ENCODE results near the gene KNSTRN.

Gene KNSTRN

DNA sequence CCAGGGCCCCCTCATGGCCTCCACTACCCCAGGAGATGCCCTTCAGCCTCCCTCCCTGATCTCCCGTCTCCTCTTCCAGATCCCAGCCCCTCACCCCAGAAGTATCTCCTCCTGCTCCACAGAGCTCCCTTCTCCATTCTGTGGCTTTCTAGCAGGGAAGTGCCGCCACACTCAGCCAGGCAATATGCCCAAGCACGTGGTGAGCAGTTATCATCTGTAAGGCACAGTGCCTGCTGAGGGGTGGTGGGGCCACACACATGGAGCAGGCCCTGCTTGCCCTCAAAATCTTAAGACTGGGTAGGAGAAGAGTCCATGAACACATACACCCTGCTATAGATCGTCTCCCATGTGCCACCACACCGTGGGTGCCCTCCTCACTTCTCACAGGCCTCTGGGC, 34.0 kb upstream of the KNSTRN start:
- Histone ChIP-seq H3K9ac (ENCODE audit: low read length) (peak overlapping the region; percentile 56), H3K27ac (ENCODE audit: low read depth, low read length) (peak overlapping the region; percentile 21), H3K27me3 (ENCODE audit: control insufficient read depth, insufficient read depth, low read length) (no peaks in the 10 kb centered on the region), H3K36me3 (ENCODE audit: control insufficient read depth, insufficient read depth, low read length) (no peaks in the 10 kb centered on the region), H3K4me1 (ENCODE audit: control insufficient read depth, insufficient read depth, low read length) (peaks cover 4% of the 10 kb centered on the region), H3K4me3 (ENCODE audit: low read length) (no peak overlapping the region)

DNA sequence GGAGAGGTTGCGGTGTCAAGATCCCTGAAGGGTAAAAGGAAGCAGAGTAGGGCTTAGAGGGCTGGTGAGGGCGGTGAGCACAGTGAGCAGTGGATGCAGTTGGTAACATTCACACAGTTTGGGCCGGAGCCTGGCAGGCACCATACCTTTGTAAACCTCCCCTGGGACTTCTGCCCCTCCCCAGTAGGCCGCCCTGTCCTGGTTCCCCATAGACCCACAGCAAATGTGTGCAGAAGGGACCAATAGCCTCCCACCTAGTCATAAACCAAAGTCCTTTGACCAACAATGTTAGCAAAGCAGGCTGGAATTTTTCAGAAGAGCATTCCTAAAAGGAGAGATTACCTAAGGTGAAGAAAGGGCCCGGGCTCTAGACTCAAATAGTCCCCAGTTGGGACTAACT, 33.4 kb upstream of the KNSTRN start:
- Histone ChIP-seq H3K27me3 (ENCODE audit: control insufficient read depth, insufficient read depth, low read length) (no peaks in the 10 kb centered on the region), H3K4me3 (ENCODE audit: low read length) (no peak overlapping the region), H3K9ac (ENCODE audit: low read length) (no peak overlapping the region), H3K36me3 (ENCODE audit: control insufficient read depth, insufficient read depth, low read length) (no peaks in the 10 kb centered on the region), H3K4me1 (ENCODE audit: control insufficient read depth, insufficient read depth, low read length) (no peaks in the 10 kb centered on the region), H3K27ac (ENCODE audit: low read depth, low read length) (no peak overlapping the region)

DNA sequence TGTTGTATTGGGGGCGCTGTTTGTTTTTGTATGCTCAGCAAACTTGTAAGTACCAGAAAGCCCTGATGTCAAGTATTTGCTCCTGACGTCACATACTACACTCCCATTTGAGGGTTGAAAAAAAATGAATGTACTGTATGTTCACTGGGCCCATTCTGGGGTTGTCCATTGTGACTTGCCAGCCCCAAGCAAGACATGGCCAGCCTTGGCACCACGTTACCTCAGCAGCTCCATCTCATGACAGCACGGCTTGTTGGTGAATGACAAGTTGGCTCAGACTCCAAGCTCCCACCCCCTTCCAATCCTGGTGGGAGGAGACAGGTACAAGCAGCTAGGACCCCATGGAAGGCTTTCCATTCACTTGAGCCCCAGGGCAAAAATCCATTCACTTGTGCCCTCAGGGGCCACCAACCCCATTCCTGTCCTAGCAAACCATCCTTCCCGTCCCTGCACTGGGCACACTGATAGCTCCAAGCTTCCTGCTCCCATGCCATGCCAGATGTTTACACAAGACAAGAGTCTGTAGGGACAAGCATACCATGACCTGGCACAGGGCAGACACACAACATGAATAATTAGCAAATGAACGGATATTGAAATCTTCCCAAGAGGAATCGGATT, 30.1 kb upstream of the KNSTRN start:
- H3K9ac ChIP-seq (ENCODE audit: low read length): peak overlapping the region; percentile 6
- H3K36me3 ChIP-seq (ENCODE audit: control insufficient read depth, insufficient read depth, low read length): no peaks in the 10 kb centered on the region
- no peak overlapping the region for H3K27ac ChIP-seq (ENCODE audit: low read depth, low read length)
- no peaks in the 10 kb centered on the region for H3K27me3 ChIP-seq (ENCODE audit: control insufficient read depth, insufficient read depth, low read length)
- H3K4me1 ChIP-seq (ENCODE audit: control insufficient read depth, insufficient read depth, low read length): no peaks in the 10 kb centered on the region
- peak overlapping the region; percentile 64 for H3K4me3 ChIP-seq (ENCODE audit: low read length)

DNA sequence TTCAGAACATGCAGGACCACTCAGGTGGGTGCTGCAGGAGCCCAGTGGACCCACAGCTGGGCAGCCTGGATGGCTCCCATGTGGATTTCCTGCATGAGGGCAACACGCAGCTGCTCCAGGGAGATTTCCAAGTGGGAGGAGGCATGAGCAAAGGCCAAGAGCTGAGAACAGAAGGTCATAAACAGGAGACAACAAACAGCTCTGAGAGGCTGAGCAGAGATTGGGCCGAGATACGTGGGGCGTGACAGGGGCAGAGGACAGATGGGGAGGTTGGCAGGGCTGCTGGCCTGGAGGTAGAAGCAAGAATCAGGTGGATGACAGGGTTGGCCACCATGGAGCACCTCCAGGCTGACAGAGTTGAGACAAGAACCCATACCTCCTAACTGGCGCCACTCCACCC, 28.8 kb upstream of the KNSTRN start:
- peaks cover 3% of the 10 kb centered on the region for H3K4me1 ChIP-seq (ENCODE audit: control insufficient read depth, insufficient read depth, low read length)
- H3K27me3 ChIP-seq (ENCODE audit: control insufficient read depth, insufficient read depth, low read length): no peaks in the 10 kb centered on the region
- no peaks in the 10 kb centered on the region for H3K36me3 ChIP-seq (ENCODE audit: control insufficient read depth, insufficient read depth, low read length)
- H3K9ac ChIP-seq (ENCODE audit: low read length): no peak overlapping the region
- peak overlapping the region; percentile 64 for H3K4me3 ChIP-seq (ENCODE audit: low read length)
- H3K27ac ChIP-seq (ENCODE audit: low read depth, low read length): no peak overlapping the region

DNA sequence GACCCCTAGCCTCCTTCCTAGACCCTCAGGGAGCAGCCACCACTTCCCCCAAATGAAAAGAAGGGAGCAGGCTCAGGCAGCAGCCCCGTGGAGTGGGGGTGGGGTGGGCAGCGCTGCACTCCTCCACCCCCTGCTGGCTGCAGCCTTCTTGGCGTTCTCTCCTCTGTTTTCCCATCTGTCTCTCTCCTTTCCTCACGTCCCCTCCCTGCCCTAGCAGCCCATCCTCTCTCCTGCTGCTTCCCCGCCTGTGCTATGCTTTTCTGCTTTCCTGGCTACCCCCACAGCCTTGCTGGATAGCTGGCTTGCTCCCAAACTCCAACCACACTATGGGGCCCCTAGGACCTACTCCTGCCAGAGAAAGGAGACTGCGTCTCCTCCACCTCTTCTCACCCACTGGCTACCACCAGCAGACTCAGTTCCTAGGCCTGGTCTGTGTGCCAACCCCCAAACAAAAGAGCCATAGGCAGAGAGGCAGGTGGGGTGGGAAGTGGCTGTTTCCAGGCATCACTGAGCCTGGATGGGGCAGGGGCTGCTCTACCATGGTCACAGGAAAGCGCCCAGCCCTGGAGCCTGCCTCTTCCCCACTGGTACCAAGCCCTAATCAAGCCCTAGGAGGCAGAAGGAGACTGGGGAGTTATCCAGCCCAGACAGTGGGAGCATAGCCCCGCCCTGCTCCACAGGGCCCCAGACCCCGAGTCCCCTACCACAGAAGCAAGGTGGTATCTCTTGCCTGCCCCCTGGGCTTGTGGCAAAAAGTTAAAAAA, 27.9 kb upstream of the KNSTRN start:
- no peak overlapping the region for H3K9ac ChIP-seq (ENCODE audit: low read length)

DNA sequence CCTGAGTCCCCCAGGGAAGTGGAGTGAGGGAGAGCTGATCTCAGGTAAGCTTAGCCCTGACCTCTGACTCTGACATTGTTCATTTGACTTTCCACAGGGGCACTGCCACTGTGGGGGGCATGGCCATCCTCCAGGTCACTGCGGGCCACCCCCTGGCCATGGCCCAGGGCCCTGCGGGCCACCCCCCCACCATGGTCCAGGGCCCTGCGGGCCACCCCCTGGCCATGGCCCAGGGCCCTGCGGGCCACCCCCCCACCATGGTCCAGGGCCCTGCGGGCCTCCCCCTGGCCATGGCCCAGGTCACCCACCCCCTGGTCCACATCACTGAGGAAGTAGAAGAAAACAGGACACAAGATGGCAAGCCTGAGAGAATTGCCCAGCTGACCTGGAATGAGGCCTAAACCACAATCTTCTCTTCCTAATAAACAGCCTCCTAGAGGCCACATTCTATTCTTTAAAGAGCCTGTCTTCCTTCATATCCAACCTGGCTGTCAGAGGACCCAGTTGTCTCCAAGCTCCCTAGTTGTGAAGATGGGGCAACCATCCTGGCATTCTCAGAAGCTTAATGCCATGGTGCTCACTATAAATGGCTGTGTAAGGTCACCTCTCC, 26.4 kb upstream of the KNSTRN start:
- Histone ChIP-seq H3K27me3 (ENCODE audit: control insufficient read depth, insufficient read depth, low read length) (no peaks in the 10 kb centered on the region), H3K36me3 (ENCODE audit: control insufficient read depth, insufficient read depth, low read length) (no peaks in the 10 kb centered on the region), H3K9ac (ENCODE audit: low read length) (no peak overlapping the region), H3K4me1 (ENCODE audit: control insufficient read depth, insufficient read depth, low read length) (peaks cover 3% of the 10 kb centered on the region), H3K27ac (ENCODE audit: low read depth, low read length) (no peak overlapping the region), H3K4me3 (ENCODE audit: low read length) (no peak overlapping the region)

More for the DNA sequence above, 27.9 kb upstream of the KNSTRN start:
- H3K27me3 ChIP-seq (ENCODE audit: control insufficient read depth, insufficient read depth, low read length): no peaks in the 10 kb centered on the region
- peaks cover 3% of the 10 kb centered on the region for H3K4me1 ChIP-seq (ENCODE audit: control insufficient read depth, insufficient read depth, low read length)
- no peak overlapping the region for H3K27ac ChIP-seq (ENCODE audit: low read depth, low read length)
- no peaks in the 10 kb centered on the region for H3K36me3 ChIP-seq (ENCODE audit: control insufficient read depth, insufficient read depth, low read length)
- no peak overlapping the region for H3K4me3 ChIP-seq (ENCODE audit: low read length)

DNA sequence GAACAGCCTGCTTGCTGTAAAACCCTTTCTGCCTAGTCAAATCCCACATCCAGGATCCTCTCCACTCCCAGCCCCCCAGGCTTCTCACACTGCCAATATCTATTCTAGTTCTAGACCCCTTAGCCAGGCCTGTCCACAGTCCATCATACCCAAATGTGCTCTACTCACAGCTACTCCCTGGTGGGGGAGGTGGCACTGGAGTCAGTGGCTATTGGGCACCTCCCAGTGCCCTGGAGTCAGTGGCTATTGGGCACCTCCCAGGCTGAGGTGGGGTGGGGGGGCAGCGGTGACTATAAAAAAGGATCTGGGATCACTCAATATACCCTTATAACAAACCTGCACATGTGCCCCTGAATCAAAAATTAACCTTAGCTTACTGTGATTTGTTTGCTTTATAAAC, 25.3 kb upstream of the KNSTRN start:
- H3K27me3 ChIP-seq (ENCODE audit: control insufficient read depth, insufficient read depth, low read length): no peaks in the 10 kb centered on the region
- H3K9ac ChIP-seq (ENCODE audit: low read length): no peak overlapping the region
- H3K27ac ChIP-seq (ENCODE audit: low read depth, low read length): no peak overlapping the region
- H3K4me1 ChIP-seq (ENCODE audit: control insufficient read depth, insufficient read depth, low read length): peaks cover 3% of the 10 kb centered on the region
- H3K4me3 ChIP-seq (ENCODE audit: low read length): peak overlapping the region; percentile 64
- H3K36me3 ChIP-seq (ENCODE audit: control insufficient read depth, insufficient read depth, low read length): no peaks in the 10 kb centered on the region

DNA sequence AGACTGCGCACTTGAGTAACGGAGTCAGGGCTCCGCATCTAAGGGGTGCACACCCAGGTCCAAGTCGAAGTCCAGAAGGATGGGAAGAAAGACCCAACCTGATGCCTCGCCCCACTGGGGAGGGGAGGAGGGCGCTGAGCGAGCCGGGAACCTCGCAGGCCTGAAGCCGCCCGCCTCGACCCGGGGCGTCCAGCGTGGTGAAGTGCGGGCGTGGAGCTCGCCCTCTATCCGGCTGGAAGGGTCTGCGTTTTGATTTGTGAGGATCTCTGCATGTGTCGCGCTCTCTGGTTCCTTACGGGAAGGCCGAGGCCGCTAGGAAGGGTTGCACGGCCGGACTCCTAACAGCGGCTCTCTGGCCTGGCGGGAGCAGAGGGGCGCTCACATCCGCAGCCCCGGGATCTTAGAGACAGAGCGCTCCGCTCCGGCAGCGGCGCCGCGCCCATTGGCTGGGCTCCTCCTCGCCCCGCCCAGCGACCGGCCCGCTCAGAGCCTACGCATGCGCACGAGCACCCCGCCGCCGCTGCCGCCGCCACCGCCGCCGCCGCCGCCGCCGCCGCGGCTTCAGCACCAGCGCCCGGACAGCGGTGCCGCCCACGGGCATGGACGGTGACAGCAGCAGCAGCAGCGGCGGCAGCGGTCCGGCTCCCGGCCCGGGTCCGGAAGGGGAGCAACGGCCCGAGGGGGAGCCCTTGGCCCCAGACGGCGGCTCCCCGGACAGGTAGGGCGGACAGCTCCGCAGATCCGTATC, 24.6 kb upstream of the KNSTRN start, which contains the start of gene DISP2:
DISP2 (plus strand) TSS at position 497 of the 748 bp plus-strand sequence; CDS start at position 600, 103 bp downstream.
- Histone ChIP-seq H3K27ac (ENCODE audit: low read depth, low read length) (no peak within 1 kb of the TSS), H3K4me3 (ENCODE audit: low read length) (peak within 1 kb of the TSS; percentile 64), H3K36me3 (ENCODE audit: control insufficient read depth, insufficient read depth, low read length) (no peaks in the 10 kb centered on the region), H3K9ac (ENCODE audit: low read length) (no peak within 1 kb of the TSS), H3K27me3 (ENCODE audit: control insufficient read depth, insufficient read depth, low read length) (no peaks in the 10 kb centered on the region), H3K4me1 (ENCODE audit: control insufficient read depth, insufficient read depth, low read length) (peaks cover 3% of the 10 kb centered on the region)

DNA sequence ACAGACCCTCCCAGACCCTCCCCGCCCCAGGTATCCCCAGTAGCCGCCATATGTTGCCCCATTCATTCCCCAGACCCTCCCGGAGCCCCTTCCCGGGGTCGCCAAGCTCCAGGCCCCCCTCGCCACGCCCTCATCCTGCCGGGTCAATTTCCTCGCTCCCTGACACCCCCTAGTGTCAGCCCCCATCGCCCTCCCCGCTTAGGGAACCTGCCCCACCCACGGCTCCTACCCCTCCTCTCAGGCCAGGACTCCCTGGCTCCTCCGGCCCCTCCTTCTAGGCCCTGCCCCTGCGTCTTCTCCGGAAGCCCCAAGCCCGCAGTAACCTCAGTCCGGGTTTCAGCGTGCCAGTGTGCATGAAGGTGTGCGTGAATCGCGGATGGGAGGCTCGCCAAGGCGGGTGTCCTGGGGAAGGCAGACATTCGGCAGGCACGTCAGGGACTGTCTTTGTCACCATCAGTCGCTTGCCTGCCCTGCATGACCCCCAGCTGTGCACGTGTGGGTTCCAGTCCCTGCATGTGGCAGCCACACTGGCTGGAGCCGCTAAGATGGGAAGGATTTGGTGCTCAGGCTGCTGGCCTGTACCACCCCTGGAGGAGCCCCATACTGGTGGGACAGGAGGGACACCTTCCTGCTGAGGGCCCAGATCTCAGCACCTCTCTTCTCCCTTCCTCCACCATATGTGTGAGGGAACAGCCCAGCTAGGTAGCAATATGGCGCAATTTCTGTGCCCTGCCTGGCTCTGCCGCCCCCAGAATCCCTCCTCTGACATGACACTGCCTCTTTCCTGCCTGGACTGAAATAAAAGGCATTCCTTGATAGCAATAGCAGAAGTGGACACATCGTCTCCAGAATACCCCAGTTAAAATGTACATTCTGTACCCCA, 23.8 kb upstream of the KNSTRN start:
- Histone ChIP-seq H3K9ac (ENCODE audit: low read length) (no peak overlapping the region), H3K4me1 (ENCODE audit: control insufficient read depth, insufficient read depth, low read length) (peaks cover 3% of the 10 kb centered on the region), H3K36me3 (ENCODE audit: control insufficient read depth, insufficient read depth, low read length) (no peaks in the 10 kb centered on the region), H3K27me3 (ENCODE audit: control insufficient read depth, insufficient read depth, low read length) (no peaks in the 10 kb centered on the region), H3K4me3 (ENCODE audit: low read length) (peak overlapping the region; percentile 43), H3K27ac (ENCODE audit: low read depth, low read length) (no peak overlapping the region)

DNA sequence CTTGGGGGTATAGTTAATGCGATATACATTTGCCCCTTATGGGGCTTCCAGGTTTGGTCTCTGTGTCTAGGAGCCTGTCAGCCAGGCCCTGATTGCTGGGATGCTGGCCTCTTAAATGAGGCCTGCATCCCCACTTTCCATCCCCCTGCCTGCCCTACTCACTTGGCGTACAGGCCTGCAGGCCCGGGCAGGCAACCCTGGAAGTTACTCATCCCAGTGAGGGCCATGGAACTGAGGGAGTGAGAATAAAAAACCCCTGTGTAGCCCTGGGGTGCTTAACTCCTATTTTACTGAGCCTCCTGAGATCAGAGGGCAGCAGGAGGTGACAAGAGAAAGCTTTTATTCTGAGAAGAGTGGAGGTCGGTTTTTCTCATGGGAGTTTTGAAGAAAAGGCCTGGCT, 22.5 kb upstream of the KNSTRN start:
- Histone ChIP-seq H3K4me3 (ENCODE audit: low read length) (no peak overlapping the region), H3K27me3 (ENCODE audit: control insufficient read depth, insufficient read depth, low read length) (no peaks in the 10 kb centered on the region), H3K27ac (ENCODE audit: low read depth, low read length) (no peak overlapping the region), H3K4me1 (ENCODE audit: control insufficient read depth, insufficient read depth, low read length) (peaks cover 3% of the 10 kb centered on the region), H3K9ac (ENCODE audit: low read length) (no peak overlapping the region), H3K36me3 (ENCODE audit: control insufficient read depth, insufficient read depth, low read length) (no peaks in the 10 kb centered on the region)

DNA sequence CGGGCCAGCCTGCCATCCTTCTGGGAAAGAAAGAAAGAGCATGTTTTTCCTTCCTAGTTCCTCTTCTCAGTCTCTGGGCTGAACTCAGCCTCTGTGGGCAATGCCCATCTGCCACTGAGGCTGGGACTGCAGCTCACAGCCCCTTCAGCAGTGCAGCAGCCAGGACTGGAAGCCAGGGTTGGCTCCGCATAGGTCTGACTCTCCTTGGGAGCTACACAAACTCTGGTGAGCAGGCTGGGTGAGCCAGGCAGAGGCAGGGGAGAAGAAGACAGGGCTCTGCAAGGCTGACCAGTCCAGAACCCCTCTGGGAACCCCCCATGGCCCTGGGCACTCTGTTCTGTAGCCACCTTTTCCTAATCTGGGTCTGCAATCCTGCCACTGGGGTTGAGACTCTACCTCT, 20.9 kb upstream of the KNSTRN start:
- Histone ChIP-seq H3K4me1 (ENCODE audit: control insufficient read depth, insufficient read depth, low read length) (peaks cover 3% of the 10 kb centered on the region), H3K27ac (ENCODE audit: low read depth, low read length) (no peak overlapping the region), H3K36me3 (ENCODE audit: control insufficient read depth, insufficient read depth, low read length) (no peaks in the 10 kb centered on the region), H3K27me3 (ENCODE audit: control insufficient read depth, insufficient read depth, low read length) (no peaks in the 10 kb centered on the region), H3K9ac (ENCODE audit: low read length) (no peak overlapping the region), H3K4me3 (ENCODE audit: low read length) (no peak overlapping the region)
